SK-N-SH treated with all-trans-retinoic acid at 6 μM for 48 hours (cell line): ENCODE results near the gene TEAD1.

ENCODE experiments used
- ARNTL ChIP-seq: fragments of 450-650 bp; formaldehyde crosslinking; IDR thresholded peaks from 2 replicates; pipeline ENCODE4 v1.5.0; 2020; ENCODE audit warnings: low read depth, mild to moderate bottlenecking, moderate library complexity, borderline replicate concordance
- OSR1 ChIP-seq: fragments of 250-450 bp; sonication (Bioruptor Pico); IDR thresholded peaks from 2 replicates; pipeline ENCODE4 v1.8.0; 2022; ENCODE audit warnings: moderate library complexity, mild to moderate bottlenecking, inconsistent platforms
- RARB ChIP-seq: fragments of 250-450 bp; sonication (Bioruptor Pico); IDR thresholded peaks from 2 replicates; pipeline ENCODE4 v1.8.0; 2021; ENCODE audit warnings: mild to moderate bottlenecking, moderate library complexity
- ZFP30 ChIP-seq: fragments of 450-650 bp; formaldehyde crosslinking; IDR thresholded peaks from 2 replicates; pipeline ENCODE4 v1.5.0; 2022; ENCODE audit warnings: mild to moderate bottlenecking, moderate library complexity
- TF ChIP-seq, protein P1 (sequence below): fragments of 250-450 bp; sonication (Bioruptor Pico); IDR thresholded peaks from 2 replicates; pipeline ENCODE4 v1.8.0; 2020; ENCODE audit warnings: mild to moderate bottlenecking, moderate library complexity, borderline replicate concordance

GRCh38 chr11:12859872-12860657, 185.8 kb downstream of the TEAD1 start:
- TF ChIP-seq ARNTL (CRISPR knock-in tag) (no peak), ZFP30 (CRISPR knock-in tag) (no peak), OSR1 (CRISPR knock-in tag) (no peak), RARB (CRISPR knock-in tag) (no peak)
- TF ChIP-seq, protein P1, sequence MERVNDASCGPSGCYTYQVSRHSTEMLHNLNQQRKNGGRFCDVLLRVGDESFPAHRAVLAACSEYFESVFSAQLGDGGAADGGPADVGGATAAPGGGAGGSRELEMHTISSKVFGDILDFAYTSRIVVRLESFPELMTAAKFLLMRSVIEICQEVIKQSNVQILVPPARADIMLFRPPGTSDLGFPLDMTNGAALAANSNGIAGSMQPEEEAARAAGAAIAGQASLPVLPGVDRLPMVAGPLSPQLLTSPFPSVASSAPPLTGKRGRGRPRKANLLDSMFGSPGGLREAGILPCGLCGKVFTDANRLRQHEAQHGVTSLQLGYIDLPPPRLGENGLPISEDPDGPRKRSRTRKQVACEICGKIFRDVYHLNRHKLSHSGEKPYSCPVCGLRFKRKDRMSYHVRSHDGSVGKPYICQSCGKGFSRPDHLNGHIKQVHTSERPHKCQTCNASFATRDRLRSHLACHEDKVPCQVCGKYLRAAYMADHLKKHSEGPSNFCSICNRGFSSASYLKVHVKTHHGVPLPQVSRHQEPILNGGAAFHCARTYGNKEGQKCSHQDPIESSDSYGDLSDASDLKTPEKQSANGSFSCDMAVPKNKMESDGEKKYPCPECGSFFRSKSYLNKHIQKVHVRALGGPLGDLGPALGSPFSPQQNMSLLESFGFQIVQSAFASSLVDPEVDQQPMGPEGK (CRISPR knock-in tag), result no peak
